Smooth muscle cell of the coronary artery (primary cell): ENCODE results near the gene SERPINA12. TPM values are rescaled to one million over a fixed set of nuclear protein-coding genes. Genes with fewer than 3 reads are reported as not detected.

Source experiments
- total RNA-seq: library from RNA; depleted of rRNA; stranded (reverse); fragments of >200 nt; gene quantifications from 2 replicates; pipeline ENCODE4 v1.2.3, GENCODE V29; 2014; ENCODE audit warnings: low replicate concordance

The SERPINA12 gene, protein sequence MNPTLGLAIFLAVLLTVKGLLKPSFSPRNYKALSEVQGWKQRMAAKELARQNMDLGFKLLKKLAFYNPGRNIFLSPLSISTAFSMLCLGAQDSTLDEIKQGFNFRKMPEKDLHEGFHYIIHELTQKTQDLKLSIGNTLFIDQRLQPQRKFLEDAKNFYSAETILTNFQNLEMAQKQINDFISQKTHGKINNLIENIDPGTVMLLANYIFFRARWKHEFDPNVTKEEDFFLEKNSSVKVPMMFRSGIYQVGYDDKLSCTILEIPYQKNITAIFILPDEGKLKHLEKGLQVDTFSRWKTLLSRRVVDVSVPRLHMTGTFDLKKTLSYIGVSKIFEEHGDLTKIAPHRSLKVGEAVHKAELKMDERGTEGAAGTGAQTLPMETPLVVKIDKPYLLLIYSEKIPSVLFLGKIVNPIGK
- not detected in 2 replicates for total RNA-seq

GRCh38 chr14:94509356-94509755, at the start of gene SERPINA12:
Gene SERPINA12 (minus strand): TSS chr14:94509469. CDS start chr14:94498397, 11,072 bp downstream.

GRCh38 chr14:94476023-94476422, 33.2 kb downstream of the SERPINA12 start, which contains the start of gene SERPINA9:
Gene SERPINA9 (minus strand): TSS chr14:94476197. CDS start chr14:94469840, 6,357 bp downstream.

Other genes with a start within 250 kb of the SERPINA12 start
- gene SERPINA10, start 216.2 kb downstream of the SERPINA12 start, total RNA-seq, result not detected in 2 replicates
- gene SERPINA6, start 186.1 kb downstream of the SERPINA12 start, total RNA-seq, result not detected in 2 replicates
- gene SERPINA2, start 142.8 kb downstream of the SERPINA12 start, total RNA-seq, result not detected in 2 replicates
- gene SERPINA1, start 120.9 kb downstream of the SERPINA12 start, total RNA-seq, result 0.08 TPM in 1 of 2 replicates, not detected in the other
- not detected in 2 replicates for gene SERPINA11, start 56.7 kb downstream of the SERPINA12 start, total RNA-seq
- not detected in 2 replicates for gene SERPINA9, start 33.3 kb downstream of the SERPINA12 start, total RNA-seq
- gene SERPINA4, start 52.0 kb upstream of the SERPINA12 start, total RNA-seq, result not detected in 2 replicates
- 0.12 and 2.3 TPM in 2 replicates for gene SERPINA5, start 72.0 kb upstream of the SERPINA12 start, total RNA-seq
- 5.3 and 15.9 TPM in 2 replicates for gene SERPINA3, start 102.9 kb upstream of the SERPINA12 start, total RNA-seq